ENCODE results near the gene DCAF4. TPM values are rescaled to one million over a fixed set of nuclear protein-coding genes. Genes with fewer than 3 reads are reported as not detected.

The DCAF4 gene
- total and polyA plus RNA-seq, 2 of the 4 experiments (the other 2 are of a cell fraction) = 28.8 to 29.4 TPM

GRCh38 chr14:72893636-72894322 lies 32.5 kb upstream of the DCAF4 start, which contains the start of gene DPF3:
DPF3 (minus strand) TSS chr14:72894101; CDS start chr14:72894088, 13 bp downstream.
- Histone ChIP-seq H3K9ac (ENCODE audit: low read depth, low read length) (peak within 1 kb of the TSS; percentile 68), H4K8ac (ENCODE audit: low read depth in 2 of 2, low read length in 2 of 2) (peak within 1 kb of the TSS; percentile 2 to 6; a peak in 3 of 4 replicates), H2AK5ac (ENCODE audit: low read depth, low read length) (0 out of 2 replicates have a peak within 1 kb of the TSS, but pooled peaks have one; percentile 55), H3K14ac (replicated peaks; ENCODE audit: low read depth, low read length) (peak within 1 kb of the TSS; percentile 39; the same call in 1 of the 2 replicates), H3K23ac (ENCODE audit: low read depth, low read length) (peak within 1 kb of the TSS; percentile 60), H3K4me2 (ENCODE audit: low read depth, low read length) (peak within 1 kb of the TSS; percentile 94), H3K56ac (ENCODE audit: extremely low read depth, insufficient read depth, low read length) (peak within 1 kb of the TSS; percentile 22), H3K79me1 (ENCODE audit: low read depth in 1 of 2, low read length in 2 of 2) (peaks cover 20 to 33% of the 10 kb centered on the region in 2 experiments), H4K20me1 (ENCODE audit: insufficient read depth, low read length) (peaks cover 26% of the 10 kb centered on the region), H2BK5ac (ENCODE audit: low read depth, low read length, poor library complexity, severe bottlenecking) (peak within 1 kb of the TSS; percentile 53), H2BK15ac (ENCODE audit: low read depth, low read length) (peak within 1 kb of the TSS; percentile 6; the same call in 1 of the 3 replicates), H2BK20ac (ENCODE audit: low read depth, low read length) (peak within 1 kb of the TSS; percentile 12), H3K36me3 (ENCODE audit: control insufficient read depth, insufficient read depth, low read length) (no peaks in the 10 kb centered on the region), H2BK120ac (ENCODE audit: low read depth, low read length) (peak within 1 kb of the TSS; percentile 45; the same call in 1 of the 2 replicates), H3K18ac (ENCODE audit: low read depth, low read length) (peak within 1 kb of the TSS; percentile 55), H3K27me3 (ENCODE audit: control insufficient read depth, insufficient read depth, low read length) (no peaks in the 10 kb centered on the region), H3K27ac (ENCODE audit: insufficient read depth, low read length) (peak within 1 kb of the TSS; percentile 32), H2AFZ (replicated peaks; ENCODE audit: low read length, poor library complexity) (peak within 1 kb of the TSS; percentile 84), H3K4ac (ENCODE audit: low read depth, low read length) (peak within 1 kb of the TSS; percentile 42), H4K5ac (ENCODE audit: low read depth, low read length) (0 out of 2 replicates have a peak within 1 kb of the TSS, but pooled peaks have one; percentile 13), H3K4me3 (ENCODE audit: insufficient read depth, low read depth, low read length) (peak within 1 kb of the TSS; percentile 76), H4K91ac (ENCODE audit: insufficient read depth, low read depth, low read length) (peak within 1 kb of the TSS; percentile 1; the same call in 1 of the 2 replicates), H3K9me3 (ENCODE audit: control insufficient read depth, insufficient read depth, low read length) (no peaks in the 10 kb centered on the region), H2AK9ac (replicated peaks; ENCODE audit: low read depth, low read length, poor library complexity) (peak within 1 kb of the TSS; percentile 80), H3K9me1 (ENCODE audit: insufficient read depth, low read length) (no peaks in the 10 kb centered on the region; the same call in 1 of the 2 replicates), H3K4me1 (ENCODE audit: control insufficient read depth, insufficient read depth, low read length) (peaks cover 15% of the 10 kb centered on the region)
- dilution Hi-C loops (cut with HindIII; ENCODE audit: low sequenced_read_pairs, unreplicated experiment) = no loop called here
- POLR2A ChIA-PET (ENCODE audit: unreplicated experiment) = interaction anchor here (0.5 to 0.8 kb wide), 2 partner anchors 276 to 386 kb away, joined by 3 to 4 read pairs; no protein-coding TSS in a partner anchor
- DNase-seq = peak; percentile 96
- intact Hi-C loops (cut with micrococcal nuclease) = loop anchor here (2.0 to 5.0 kb wide), 5 partner anchors 91 to 286 kb away; no protein-coding TSS in a partner anchor
- peak; percentile 95 for ATAC-seq (ENCODE audit: low read depth)
- in situ Hi-C loops (cut with MboI; ENCODE audit: low sequenced_read_pairs) = no loop called here
- BruUV-seq (replicated peaks) = no TSS peak
- CTCF ChIA-PET = interaction anchor here (0.6 to 2.0 kb wide), 5 partner anchors 11 to 380 kb away, joined by 3 to 11 read pairs (median 6); no protein-coding TSS in a partner anchor
- WGBS, 2 experiments (ENCODE audit: extremely low coverage in 2 of 2, insufficient read length in 1 of 2) = 0% methylated on average over 11 of the region's 54 CpGs; no CpG with 5 or more reads in 1 of the 2 experiments
- TF ChIP-seq CEBPB (IDR thresholded peaks at IDR 0.05; ENCODE audit: low read depth, low read length) (no peak), BHLHE40 (IDR thresholded peaks at IDR 0.05; ENCODE audit: low read depth, low read length) (no peak), NFE2L2 (IDR thresholded peaks at IDR 0.05; ENCODE audit: low read depth, low read length) (no peak), MXI1 (IDR thresholded peaks at IDR 0.05; ENCODE audit: borderline replicate concordance, low read depth, low read length) (peak; percentile 22; the same call in 1 of the 2 replicates), RCOR1 (IDR thresholded peaks at IDR 0.05; ENCODE audit: insufficient replicate concordance, low read length) (no peak), SMC3 (IDR thresholded peaks at IDR 0.05; ENCODE audit: low read depth, low read length) (no peak), CHD1 (IDR thresholded peaks at IDR 0.05; ENCODE audit: low read depth, low read length) (no peak), FOS (IDR thresholded peaks at IDR 0.05; ENCODE audit: low read depth, low read length) (no peak), POLR2A (IDR thresholded peaks at IDR 0.05; ENCODE audit: low read depth, low read length) (no peak), MAZ (IDR thresholded peaks at IDR 0.05; ENCODE audit: borderline replicate concordance, low read depth, low read length) (no peak), RAD21 (IDR thresholded peaks at IDR 0.05; ENCODE audit: low read length) (no peak), MAFK (IDR thresholded peaks at IDR 0.05; ENCODE audit: low read depth, low read length) (no peak), RFX5 (IDR thresholded peaks at IDR 0.05; ENCODE audit: low read depth, low read length) (peak; percentile 27; the same call in 1 of the 2 replicates)
- TF ChIP-seq, protein P1, sequence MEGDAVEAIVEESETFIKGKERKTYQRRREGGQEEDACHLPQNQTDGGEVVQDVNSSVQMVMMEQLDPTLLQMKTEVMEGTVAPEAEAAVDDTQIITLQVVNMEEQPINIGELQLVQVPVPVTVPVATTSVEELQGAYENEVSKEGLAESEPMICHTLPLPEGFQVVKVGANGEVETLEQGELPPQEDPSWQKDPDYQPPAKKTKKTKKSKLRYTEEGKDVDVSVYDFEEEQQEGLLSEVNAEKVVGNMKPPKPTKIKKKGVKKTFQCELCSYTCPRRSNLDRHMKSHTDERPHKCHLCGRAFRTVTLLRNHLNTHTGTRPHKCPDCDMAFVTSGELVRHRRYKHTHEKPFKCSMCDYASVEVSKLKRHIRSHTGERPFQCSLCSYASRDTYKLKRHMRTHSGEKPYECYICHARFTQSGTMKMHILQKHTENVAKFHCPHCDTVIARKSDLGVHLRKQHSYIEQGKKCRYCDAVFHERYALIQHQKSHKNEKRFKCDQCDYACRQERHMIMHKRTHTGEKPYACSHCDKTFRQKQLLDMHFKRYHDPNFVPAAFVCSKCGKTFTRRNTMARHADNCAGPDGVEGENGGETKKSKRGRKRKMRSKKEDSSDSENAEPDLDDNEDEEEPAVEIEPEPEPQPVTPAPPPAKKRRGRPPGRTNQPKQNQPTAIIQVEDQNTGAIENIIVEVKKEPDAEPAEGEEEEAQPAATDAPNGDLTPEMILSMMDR (conservative IDR thresholded peaks at IDR 0.05; ENCODE audit: low read depth, low read length) = no peak
- TF ChIP-seq, protein P2, sequence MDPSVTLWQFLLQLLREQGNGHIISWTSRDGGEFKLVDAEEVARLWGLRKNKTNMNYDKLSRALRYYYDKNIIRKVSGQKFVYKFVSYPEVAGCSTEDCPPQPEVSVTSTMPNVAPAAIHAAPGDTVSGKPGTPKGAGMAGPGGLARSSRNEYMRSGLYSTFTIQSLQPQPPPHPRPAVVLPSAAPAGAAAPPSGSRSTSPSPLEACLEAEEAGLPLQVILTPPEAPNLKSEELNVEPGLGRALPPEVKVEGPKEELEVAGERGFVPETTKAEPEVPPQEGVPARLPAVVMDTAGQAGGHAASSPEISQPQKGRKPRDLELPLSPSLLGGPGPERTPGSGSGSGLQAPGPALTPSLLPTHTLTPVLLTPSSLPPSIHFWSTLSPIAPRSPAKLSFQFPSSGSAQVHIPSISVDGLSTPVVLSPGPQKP (IDR thresholded peaks at IDR 0.05; ENCODE audit: borderline replicate concordance, low read depth, low read length) = no peak

Data from IMR-90 (cell line).